ENCODE data around the gene HAUS8.

GRCh38 chr19:17036640-17037039 is 38.6 kb downstream of the HAUS8 start:
- TF ChIP-seq POLR2AphosphoS5 (IDR thresholded peaks at IDR 0.05): no peak
- TF ChIP-seq CTCF (IDR thresholded peaks at IDR 0.05): no peak
- no peak for TF ChIP-seq EP300 (IDR thresholded peaks at IDR 0.05; ENCODE audit: low read depth)
- no peak for TF ChIP-seq POLR2A (IDR thresholded peaks at IDR 0.05)
